Ectodermal cell (in vitro differentiated cells): ENCODE measurements around the gene PRX.

Experiments used
- H3K27ac ChIP-seq: 2 replicates; pipeline ENCODE4 v1.7.0; 2013; ENCODE audit warnings: mild to moderate bottlenecking, low read depth, low read length; ENCODE audit not compliant: insufficient read depth, poor library complexity, severe bottlenecking
- H3K27me3 ChIP-seq: 2 replicates; pipeline ENCODE4 v1.7.0; 2013; ENCODE audit warnings: mild to moderate bottlenecking, low read length; ENCODE audit not compliant: insufficient read depth, control insufficient read depth, poor library complexity, severe bottlenecking
- H3K36me3 ChIP-seq: one replicate; pipeline ENCODE4 v1.7.0; 2013; ENCODE audit warnings: low read length; ENCODE audit not compliant: control insufficient read depth, insufficient read depth
- H3K4me1 ChIP-seq: one replicate; pipeline ENCODE4 v1.7.0; 2013; ENCODE audit warnings: low read length; ENCODE audit not compliant: control insufficient read depth, insufficient read depth
- H3K4me3 ChIP-seq: 2 replicates; pipeline ENCODE4 v1.7.0; 2013; ENCODE audit warnings: low read depth, low read length, control low read depth; ENCODE audit not compliant: insufficient read depth
- H3K9me3 ChIP-seq: 2 replicates; pipeline ENCODE4 v1.7.0; 2013; ENCODE audit warnings: mild to moderate bottlenecking, low read length, moderate library complexity; ENCODE audit not compliant: control insufficient read depth
- WGBS, 2 experiments: methylation state at CpG; one replicate each; pipeline ENCODE4 v1.1.7; 2013; ENCODE audit warnings: missing lambda C conversion rate in 2 of 2; 5-methylcytosine and 5-hydroxymethylcytosine counted together

PRX gene

DNA sequence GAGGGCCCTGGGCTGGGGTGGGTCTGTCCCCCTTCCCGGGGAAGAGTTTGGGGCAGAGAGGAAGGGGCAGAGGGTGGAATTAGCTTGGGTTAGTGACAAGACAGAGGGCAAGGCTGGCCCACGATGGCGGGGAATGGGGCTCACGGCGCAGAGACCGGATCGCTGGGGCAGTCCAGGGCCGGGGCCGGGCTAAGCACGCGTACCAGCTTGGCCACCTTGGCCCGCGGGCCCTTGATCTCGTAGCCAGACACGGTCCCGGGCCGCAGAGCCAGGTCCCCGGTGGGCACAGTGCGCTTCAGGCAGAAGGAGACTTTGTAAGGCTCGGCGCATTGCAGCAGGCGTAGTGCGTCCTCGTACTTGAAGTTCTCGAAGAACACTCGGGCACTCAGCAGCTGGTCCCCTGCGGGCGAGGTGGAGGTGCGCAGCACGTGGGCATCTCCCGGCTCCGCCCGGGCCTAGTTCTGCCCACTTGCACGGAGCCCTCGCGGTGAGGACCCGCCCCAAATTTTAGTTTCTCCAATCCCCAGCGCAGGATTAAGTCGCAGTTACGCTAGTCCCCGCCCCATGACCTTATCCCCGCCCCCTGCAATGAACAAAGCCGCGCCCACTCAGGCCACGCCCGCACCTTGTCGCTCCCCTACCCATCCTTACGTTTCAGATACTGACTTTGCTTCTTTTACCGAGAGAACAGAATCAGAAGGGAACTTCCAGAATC is 14.6 kb downstream of the PRX start:
- Histone ChIP-seq H3K4me1 (no peaks in the 10 kb centered on the region), H3K4me3 (no peak overlapping the region), H3K9me3 (no peaks in the 10 kb centered on the region), H3K27ac (no peak overlapping the region), H3K27me3 (no peaks in the 10 kb centered on the region), H3K36me3 (no peaks in the 10 kb centered on the region)
- 88 to 91% methylated on average over 49 of the region's 49 CpGs for WGBS, 2 experiments

DNA sequence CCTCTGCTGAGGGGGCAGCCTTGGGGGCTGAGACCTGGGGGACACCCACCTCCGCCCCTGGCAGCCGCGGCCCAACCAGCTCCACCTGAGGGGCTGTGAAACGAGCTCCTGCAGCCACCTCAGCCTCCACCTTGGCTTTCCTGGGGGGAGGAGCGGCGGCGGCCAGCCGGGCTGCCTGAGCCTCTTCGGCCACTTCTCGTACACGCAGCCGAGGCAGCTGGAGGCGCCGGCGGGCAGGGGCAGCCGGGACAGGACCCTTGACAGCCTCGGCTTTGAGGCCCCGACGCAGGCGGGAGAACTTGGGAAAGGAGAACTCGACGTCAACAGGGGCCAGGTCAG is 15.6 kb downstream of the PRX start:
- Histone ChIP-seq H3K27me3 (no peaks in the 10 kb centered on the region), H3K4me3 (no peak overlapping the region), H3K9me3 (no peaks in the 10 kb centered on the region), H3K27ac (no peak overlapping the region), H3K4me1 (no peaks in the 10 kb centered on the region), H3K36me3 (no peaks in the 10 kb centered on the region)
- 91 to 92% methylated on average over 22 of the region's 22 CpGs for WGBS, 2 experiments

DNA sequence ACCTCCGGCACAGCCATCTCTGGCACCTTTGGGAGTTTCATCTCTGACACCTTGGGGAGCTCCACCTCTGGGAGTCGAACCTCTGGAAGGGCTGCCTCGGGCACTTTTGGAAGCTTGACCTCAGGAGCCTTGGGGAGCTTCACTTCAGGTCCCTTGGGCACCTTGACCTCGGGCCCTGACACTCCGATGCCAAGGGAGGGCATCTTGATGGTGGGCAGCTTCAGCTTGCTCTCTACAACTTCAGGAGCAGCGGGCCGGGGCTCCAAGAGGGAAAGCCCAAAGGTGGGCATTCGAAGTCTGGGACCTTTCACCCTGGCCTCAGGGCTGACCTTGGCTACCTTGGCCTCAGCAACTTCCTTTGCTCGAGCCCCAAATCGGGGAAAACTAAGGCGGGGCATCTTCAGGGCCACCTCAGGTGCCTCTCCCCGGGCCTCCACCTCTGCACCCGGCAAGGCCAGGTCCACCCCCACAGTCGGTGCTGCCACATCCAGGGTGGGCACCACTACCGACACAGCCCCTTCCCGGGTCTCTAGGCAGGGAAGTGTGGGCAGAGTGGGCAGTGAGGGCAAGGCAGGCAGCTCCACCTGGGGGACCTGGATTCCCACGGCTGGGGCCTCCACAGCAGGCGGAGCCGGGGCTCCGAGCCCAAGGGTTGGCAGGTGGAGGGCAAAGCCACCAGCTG is 16.2 kb downstream of the PRX start:
- H3K36me3 ChIP-seq: no peaks in the 10 kb centered on the region
- H3K4me3 ChIP-seq: no peak overlapping the region
- H3K9me3 ChIP-seq: no peaks in the 10 kb centered on the region
- no peaks in the 10 kb centered on the region for H3K27me3 ChIP-seq
- H3K27ac ChIP-seq: no peak overlapping the region
- 92 to 93% methylated on average over 20 of the region's 20 CpGs for WGBS, 2 experiments
- no peaks in the 10 kb centered on the region for H3K4me1 ChIP-seq

DNA sequence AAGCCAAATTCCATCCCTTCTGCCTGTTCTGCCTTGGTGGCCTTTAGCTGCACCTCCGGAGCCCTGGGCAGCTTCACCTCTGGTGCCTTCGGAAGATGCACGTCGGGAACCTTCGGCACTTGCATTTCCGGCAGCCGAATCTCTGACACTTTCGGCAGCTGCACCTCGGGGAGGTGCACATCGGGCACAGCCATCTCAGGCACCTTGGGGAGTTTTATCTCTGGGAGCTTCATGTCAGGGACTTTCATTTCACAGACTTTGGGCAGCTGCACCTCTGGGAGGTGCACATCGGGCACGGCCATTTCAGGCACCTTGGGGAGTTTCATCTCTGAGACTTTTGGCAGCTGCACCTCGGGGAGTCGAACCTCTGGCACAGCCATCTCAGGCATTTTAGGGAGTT is 17.2 kb downstream of the PRX start:
- 93% methylated on average over 14 of the region's 14 CpGs for WGBS, 2 experiments
- Histone ChIP-seq H3K4me3 (no peak overlapping the region), H3K27me3 (no peaks in the 10 kb centered on the region), H3K36me3 (no peaks in the 10 kb centered on the region), H3K27ac (no peak overlapping the region), H3K4me1 (no peaks in the 10 kb centered on the region), H3K9me3 (no peaks in the 10 kb centered on the region)

DNA sequence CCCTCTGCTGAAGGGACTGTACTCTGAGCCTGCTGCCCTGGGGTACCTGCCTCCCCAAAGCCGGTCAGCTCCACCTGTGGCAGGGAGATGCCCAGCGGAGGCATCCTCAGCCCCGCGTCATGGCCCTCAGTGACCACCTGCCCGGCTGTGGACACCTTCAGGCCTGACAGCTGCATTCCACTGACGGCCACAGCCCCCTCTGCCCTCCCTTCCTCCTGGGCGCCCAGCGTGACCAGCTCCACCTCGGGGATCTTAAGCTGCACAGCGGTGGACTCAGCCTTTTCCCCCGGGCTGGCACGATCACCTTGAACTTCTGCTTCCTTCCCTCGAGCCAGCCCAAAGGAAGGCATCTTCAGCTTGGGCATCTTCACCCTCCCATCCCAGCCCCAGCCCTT is 18.4 kb downstream of the PRX start:
- Histone ChIP-seq H3K27ac (no peak overlapping the region), H3K4me1 (no peaks in the 10 kb centered on the region), H3K4me3 (no peak overlapping the region), H3K36me3 (no peaks in the 10 kb centered on the region), H3K9me3 (no peaks in the 10 kb centered on the region), H3K27me3 (no peaks in the 10 kb centered on the region)
- 80 to 83% methylated on average over 13 of the region's 13 CpGs for WGBS, 2 experiments

DNA sequence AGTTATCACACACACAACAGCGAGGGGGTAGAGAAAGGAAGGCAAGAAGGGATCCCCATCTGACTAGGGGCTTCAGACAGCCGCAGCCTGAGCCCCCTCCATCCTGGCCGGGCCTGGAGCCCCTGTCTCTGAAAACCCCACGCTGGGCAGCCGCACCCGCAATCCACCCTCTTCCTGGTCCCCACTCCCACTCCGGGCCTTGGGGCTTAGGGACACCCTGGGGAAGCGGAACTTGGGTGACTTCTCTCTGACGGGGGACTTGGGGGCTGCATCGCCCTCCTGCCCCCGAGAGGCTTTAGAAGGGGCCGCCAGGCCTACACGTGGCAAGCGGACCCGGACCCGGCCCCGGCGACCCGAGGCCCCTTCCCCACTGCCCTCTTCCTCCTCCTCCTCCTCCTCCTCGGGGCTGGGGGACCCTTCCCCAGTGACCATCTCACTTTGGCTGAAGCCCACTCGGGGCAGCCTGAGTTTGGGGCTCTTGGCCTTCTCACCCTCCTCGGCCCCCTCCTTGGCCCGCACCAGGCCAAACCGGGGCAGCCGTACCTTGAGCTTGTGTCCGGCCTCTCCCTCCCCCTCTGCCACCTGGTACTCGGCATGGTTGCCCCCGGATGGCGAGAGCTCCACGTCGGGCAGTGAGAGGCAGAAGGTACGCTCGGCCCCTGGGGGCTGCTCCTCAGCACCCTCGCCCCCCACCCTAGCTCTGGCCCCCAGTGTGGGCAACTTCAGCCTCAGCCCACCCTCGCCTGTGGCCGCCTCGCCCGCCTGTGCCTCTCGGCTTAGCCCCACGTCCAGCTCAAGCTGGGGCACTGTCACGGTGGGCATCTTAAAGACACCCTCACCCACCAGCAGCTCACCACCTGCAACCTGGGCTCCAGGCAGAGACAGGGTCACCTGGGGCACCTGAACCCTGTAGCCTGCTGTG is 19.0 kb downstream of the PRX start:
- no peaks in the 10 kb centered on the region for H3K27me3 ChIP-seq
- H3K9me3 ChIP-seq: no peaks in the 10 kb centered on the region
- no peaks in the 10 kb centered on the region for H3K36me3 ChIP-seq
- no peaks in the 10 kb centered on the region for H3K4me1 ChIP-seq
- no peak overlapping the region for H3K27ac ChIP-seq
- H3K4me3 ChIP-seq: no peak overlapping the region
- WGBS, 2 experiments: 92 to 93% methylated on average over 41 of the region's 41 CpGs

DNA sequence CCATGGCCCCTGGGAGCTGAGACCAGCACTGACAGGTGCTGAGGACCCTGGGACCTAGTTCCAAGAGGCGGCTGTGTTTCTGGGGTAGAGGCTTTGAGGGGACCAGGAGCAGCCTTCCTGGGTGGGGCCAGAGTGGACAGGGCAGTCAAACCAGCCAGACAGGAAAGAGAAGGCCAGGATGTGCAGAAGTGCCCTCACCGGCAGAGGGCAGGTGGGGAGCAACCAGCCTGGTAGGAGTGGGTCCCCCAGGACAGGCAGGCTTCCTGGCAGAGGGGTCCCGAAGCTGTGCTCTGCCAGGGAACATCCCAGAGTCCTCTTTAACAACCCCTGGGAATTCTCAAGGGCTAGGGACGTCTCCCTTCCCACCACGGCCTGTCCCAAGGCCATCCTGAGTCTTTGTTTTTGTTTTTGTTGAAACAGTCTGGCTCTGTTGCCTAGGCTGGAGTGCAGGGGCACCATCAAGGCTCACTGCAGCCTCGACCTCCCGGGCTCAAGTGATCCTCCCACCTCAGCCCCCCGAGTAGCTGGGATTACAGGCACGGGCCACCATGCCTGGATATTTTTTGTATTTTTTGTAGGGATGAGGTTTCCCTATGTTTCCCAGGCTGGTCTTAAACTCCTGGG is 20.2 kb downstream of the PRX start:
- WGBS, 2 experiments: 84 to 85% methylated on average over 9 of the region's 9 CpGs
- no peaks in the 10 kb centered on the region for H3K4me1 ChIP-seq
- H3K4me3 ChIP-seq: no peak overlapping the region
- H3K9me3 ChIP-seq: no peaks in the 10 kb centered on the region
- no peaks in the 10 kb centered on the region for H3K36me3 ChIP-seq
- no peaks in the 10 kb centered on the region for H3K27me3 ChIP-seq
- H3K27ac ChIP-seq: no peak overlapping the region

DNA sequence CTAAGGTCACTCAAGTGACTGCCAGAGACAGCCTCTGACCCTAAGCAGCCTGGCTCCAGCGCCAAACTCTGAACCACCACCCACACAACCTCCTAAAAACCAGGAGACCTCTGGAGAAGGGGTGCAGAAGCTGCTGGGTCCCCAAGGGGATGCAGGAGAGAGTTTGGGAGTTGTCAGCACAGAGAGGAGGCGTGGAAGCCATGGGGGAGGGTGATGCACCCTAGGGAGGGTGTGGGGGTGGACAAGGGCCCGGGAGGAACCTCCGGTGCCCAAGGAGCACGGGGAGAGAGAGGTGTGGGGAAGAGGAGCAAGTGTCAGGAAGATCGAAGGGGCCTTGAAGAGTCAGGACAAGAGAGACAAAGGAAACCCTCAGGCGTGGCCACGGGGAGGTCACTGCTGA is 21.1 kb downstream of the PRX start:
- Histone ChIP-seq H3K27me3 (no peaks in the 10 kb centered on the region), H3K27ac (no peak overlapping the region), H3K36me3 (no peaks in the 10 kb centered on the region), H3K4me3 (no peak overlapping the region), H3K9me3 (no peaks in the 10 kb centered on the region), H3K4me1 (no peaks in the 10 kb centered on the region)
- 85 to 88% methylated on average over 7 to 8 of the region's 8 CpGs for WGBS, 2 experiments

DNA sequence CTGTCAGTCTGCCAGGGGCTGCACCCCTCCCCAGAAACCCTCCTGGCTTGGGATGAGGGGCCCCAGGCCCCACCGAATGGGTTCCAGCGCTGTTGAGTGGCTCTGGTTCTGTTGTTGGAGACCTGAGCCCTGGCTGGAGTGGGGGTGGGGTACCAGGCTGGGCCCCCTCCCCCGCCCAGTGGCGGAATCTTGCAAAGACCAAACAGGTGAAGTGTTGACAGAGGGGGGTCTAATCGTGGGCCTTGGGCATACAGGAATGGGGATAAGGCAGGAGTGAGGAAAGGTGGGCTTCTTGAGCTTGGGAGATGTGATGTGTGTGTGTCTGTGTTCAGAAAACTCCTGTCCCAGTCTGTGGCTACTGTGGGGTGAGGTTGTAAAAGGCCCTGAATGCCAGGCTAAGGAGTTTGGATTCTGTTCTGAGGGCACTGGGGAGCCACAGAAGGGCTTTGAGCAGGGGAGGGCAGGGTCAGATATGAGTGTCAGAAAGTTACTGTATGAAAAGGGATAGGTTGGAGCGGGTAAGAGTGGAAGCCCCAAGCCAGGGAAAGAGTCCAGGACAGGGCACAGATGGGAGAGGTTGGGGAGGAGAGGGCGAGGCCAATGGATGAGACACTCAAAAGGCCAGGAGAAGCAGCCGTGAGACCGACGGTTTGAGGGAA is 23.0 kb downstream of the PRX start, which contains the start of gene HIPK4:
Gene HIPK4 (minus strand): TSS at position 98 of the 659 bp plus-strand sequence. CDS start 279 bp downstream, outside the sequence.
- no peaks in the 10 kb centered on the region for H3K4me1 ChIP-seq
- H3K27me3 ChIP-seq: no peaks in the 10 kb centered on the region
- no peak within 1 kb of the TSS for H3K4me3 ChIP-seq
- H3K36me3 ChIP-seq: no peaks in the 10 kb centered on the region
- H3K27ac ChIP-seq: no peak within 1 kb of the TSS
- no peaks in the 10 kb centered on the region for H3K9me3 ChIP-seq
- WGBS, 2 experiments: 84 to 88% methylated on average over 10 of the region's 10 CpGs
